WTC11 (cell line): Measurements from ENCODE around the gene CENPB. TPM values are rescaled to one million over a fixed set of nuclear protein-coding genes. Genes with fewer than 3 reads are reported as not detected.
A peak's percentile ranks its signal among the peaks of the same experiment; 100 is the strongest.

ENCODE experiments used
- ATAC-seq: fragments of 200-7000 bp; cut with Tn5 transposase; 2 replicates; pipeline ENCODE4 v1.10.0; 2021; ENCODE audit warnings: mild to moderate bottlenecking, moderate library complexity
- CTCF ChIA-PET: fragments of 300-600 bp; sonication (Branson Sonifier 250); formaldehyde crosslinking; loops from one replicate; lab custom pipeline; 2021; ENCODE audit warnings: antibody characterized with exemption; lab: Charles Lee
- POLR2A ChIA-PET: fragments of 350-600 bp; sonication (Branson Sonifier 250); formaldehyde crosslinking; loops from one replicate; lab custom pipeline; 2021; ENCODE audit warnings: antibody characterized with exemption; lab: Charles Lee
- DNase-seq: peaks from one replicate; pipeline ENCODE4 v3.0.0; 2021; ENCODE audit warnings: low spot score
- H3K27ac Mint-ChIP-seq: 2 replicates; pipeline ENCODE4 v1.8.0; 2021; ENCODE audit warnings: mixed read lengths
- H3K27me3 Mint-ChIP-seq: 2 replicates; pipeline ENCODE4 v1.8.0; 2021; ENCODE audit warnings: low read depth, mild to moderate bottlenecking, moderate library complexity, mixed read lengths
- H3K36me3 Mint-ChIP-seq: 2 replicates; pipeline ENCODE4 v1.8.0; 2021; ENCODE audit warnings: mixed read lengths
- H3K4me1 Mint-ChIP-seq: 2 replicates; pipeline ENCODE4 v1.8.0; 2022; ENCODE audit warnings: mixed read lengths
- H3K4me3 Mint-ChIP-seq: 2 replicates; pipeline ENCODE4 v1.8.0; 2021; ENCODE audit warnings: mild to moderate bottlenecking, moderate library complexity, mixed read lengths
- H3K9me3 Mint-ChIP-seq: 2 replicates; pipeline ENCODE4 v1.8.0; 2021; ENCODE audit warnings: mixed read lengths
- CBFB ChIP-seq: sonication (generic); formaldehyde crosslinking; IDR thresholded peaks from 2 replicates; pipeline ENCODE4 v1.8.1; 2022; ENCODE audit warnings: mild to moderate bottlenecking, low read depth, missing genetic modification reagents
- CREM ChIP-seq: sonication (generic); formaldehyde crosslinking; IDR thresholded peaks from 2 replicates; pipeline ENCODE4 v1.8.1; 2022; ENCODE audit warnings: mild to moderate bottlenecking, missing genetic modification reagents, moderate library complexity
- FOXJ3 ChIP-seq: sonication (generic); formaldehyde crosslinking; IDR thresholded peaks from 2 replicates; pipeline ENCODE4 v1.9.0; 2021; ENCODE audit warnings: missing genetic modification reagents, mild to moderate bottlenecking, borderline replicate concordance
- FOXK1 ChIP-seq: sonication (generic); formaldehyde crosslinking; IDR thresholded peaks from 2 replicates; pipeline ENCODE4 v1.8.0; 2022; ENCODE audit warnings: mild to moderate bottlenecking, moderate library complexity, missing genetic modification reagents
- OVOL2 ChIP-seq: fragments of 250-450 bp; sonication (Bioruptor Pico); IDR thresholded peaks from 2 replicates; pipeline ENCODE4 v1.9.0; 2021; ENCODE audit warnings: mild to moderate bottlenecking, borderline replicate concordance
- SMAD4 ChIP-seq: sonication (generic); formaldehyde crosslinking; IDR thresholded peaks from 2 replicates; pipeline ENCODE4 v1.8.0; 2022; ENCODE audit warnings: mild to moderate bottlenecking, missing genetic modification reagents
- ZNF232 ChIP-seq: sonication (generic); formaldehyde crosslinking; IDR thresholded peaks from 2 replicates; pipeline ENCODE4 v1.8.0; 2022; ENCODE audit warnings: mild to moderate bottlenecking, missing genetic modification reagents
- ZNF317 ChIP-seq: sonication (generic); formaldehyde crosslinking; IDR thresholded peaks from 2 replicates; pipeline ENCODE4 v1.8.1; 2023; ENCODE audit warnings: low read depth, mild to moderate bottlenecking, moderate library complexity, missing genetic modification reagents, borderline replicate concordance
- total RNA-seq: library from RNA; stranded (reverse); gene quantifications from 3 replicates; pipeline ENCODE4 v1.2.3, GENCODE V29; 2021
- TF ChIP-seq, protein P1 (sequence below): sonication (generic); formaldehyde crosslinking; IDR thresholded peaks from 2 replicates; pipeline ENCODE4 v1.8.1; 2022; ENCODE audit warnings: mild to moderate bottlenecking, missing genetic modification reagents, moderate library complexity, borderline replicate concordance
- TF ChIP-seq, protein P2 (sequence below): sonication (generic); formaldehyde crosslinking; IDR thresholded peaks from 2 replicates; pipeline ENCODE4 v1.8.0; 2022; ENCODE audit warnings: mild to moderate bottlenecking, missing genetic modification reagents
- TF ChIP-seq, protein P3 (sequence below): sonication (generic); formaldehyde crosslinking; IDR thresholded peaks from 2 replicates; pipeline ENCODE4 v1.8.0; 2022; ENCODE audit warnings: missing genetic modification reagents
- TF ChIP-seq, protein P4 (sequence below): sonication (generic); formaldehyde crosslinking; IDR thresholded peaks from 2 replicates; pipeline ENCODE4 v1.8.1; 2023; ENCODE audit warnings: mild to moderate bottlenecking, missing genetic modification reagents, moderate library complexity
- TF ChIP-seq, protein P5 (sequence below): fragments of 200-600 bp; IDR thresholded peaks from 2 replicates; pipeline ENCODE4 v1.8.0; 2022; ENCODE audit warnings: antibody characterized with exemption
- TF ChIP-seq, protein P6 (sequence below): sonication (generic); formaldehyde crosslinking; IDR thresholded peaks from 2 replicates; pipeline ENCODE4 v1.8.1; 2022; ENCODE audit warnings: mild to moderate bottlenecking, moderate library complexity, missing genetic modification reagents

Gene CENPB
- total RNA-seq, 1 experiment from 2014 or later, result 58.7 TPM

DNA sequence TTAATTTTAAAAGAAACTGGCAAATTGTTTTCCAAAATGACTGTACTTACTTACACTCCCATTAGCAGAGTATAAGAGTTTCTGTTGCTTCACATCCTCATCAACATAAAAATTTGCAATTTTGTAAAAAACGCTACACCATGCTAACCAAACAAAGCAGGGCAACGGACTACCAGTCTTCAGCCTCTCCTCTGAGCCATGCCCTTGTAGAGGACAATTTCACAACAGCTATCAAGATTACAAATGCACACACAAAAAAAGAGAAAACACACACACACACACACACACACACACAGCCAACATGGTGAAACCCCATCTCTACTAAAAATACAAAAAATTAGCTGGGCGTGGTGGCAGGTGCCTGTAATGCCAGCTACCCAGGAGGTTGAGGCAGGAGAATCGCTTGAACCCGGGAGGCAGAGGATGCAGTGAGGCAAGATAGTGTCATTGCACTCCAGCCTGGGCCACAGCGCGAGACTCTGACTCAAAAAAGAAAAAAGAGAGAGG is 14.9 kb downstream of the CENPB start (continued):
- TF ChIP-seq, protein P1, sequence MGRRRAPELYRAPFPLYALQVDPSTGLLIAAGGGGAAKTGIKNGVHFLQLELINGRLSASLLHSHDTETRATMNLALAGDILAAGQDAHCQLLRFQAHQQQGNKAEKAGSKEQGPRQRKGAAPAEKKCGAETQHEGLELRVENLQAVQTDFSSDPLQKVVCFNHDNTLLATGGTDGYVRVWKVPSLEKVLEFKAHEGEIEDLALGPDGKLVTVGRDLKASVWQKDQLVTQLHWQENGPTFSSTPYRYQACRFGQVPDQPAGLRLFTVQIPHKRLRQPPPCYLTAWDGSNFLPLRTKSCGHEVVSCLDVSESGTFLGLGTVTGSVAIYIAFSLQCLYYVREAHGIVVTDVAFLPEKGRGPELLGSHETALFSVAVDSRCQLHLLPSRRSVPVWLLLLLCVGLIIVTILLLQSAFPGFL (CRISPR knock-in tag), result no peak
- TF ChIP-seq ZNF232 (CRISPR knock-in tag) (no peak), OVOL2 (CRISPR knock-in tag) (no peak), ZNF317 (CRISPR knock-in tag) (no peak), CBFB (no peak), SMAD4 (no peak), FOXJ3 (CRISPR knock-in tag) (no peak), FOXK1 (CRISPR knock-in tag) (no peak), CREM (CRISPR knock-in tag) (no peak)
- TF ChIP-seq, protein P2, sequence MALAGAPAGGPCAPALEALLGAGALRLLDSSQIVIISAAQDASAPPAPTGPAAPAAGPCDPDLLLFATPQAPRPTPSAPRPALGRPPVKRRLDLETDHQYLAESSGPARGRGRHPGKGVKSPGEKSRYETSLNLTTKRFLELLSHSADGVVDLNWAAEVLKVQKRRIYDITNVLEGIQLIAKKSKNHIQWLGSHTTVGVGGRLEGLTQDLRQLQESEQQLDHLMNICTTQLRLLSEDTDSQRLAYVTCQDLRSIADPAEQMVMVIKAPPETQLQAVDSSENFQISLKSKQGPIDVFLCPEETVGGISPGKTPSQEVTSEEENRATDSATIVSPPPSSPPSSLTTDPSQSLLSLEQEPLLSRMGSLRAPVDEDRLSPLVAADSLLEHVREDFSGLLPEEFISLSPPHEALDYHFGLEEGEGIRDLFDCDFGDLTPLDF (CRISPR knock-in tag), result no peak
- TF ChIP-seq, protein P3, sequence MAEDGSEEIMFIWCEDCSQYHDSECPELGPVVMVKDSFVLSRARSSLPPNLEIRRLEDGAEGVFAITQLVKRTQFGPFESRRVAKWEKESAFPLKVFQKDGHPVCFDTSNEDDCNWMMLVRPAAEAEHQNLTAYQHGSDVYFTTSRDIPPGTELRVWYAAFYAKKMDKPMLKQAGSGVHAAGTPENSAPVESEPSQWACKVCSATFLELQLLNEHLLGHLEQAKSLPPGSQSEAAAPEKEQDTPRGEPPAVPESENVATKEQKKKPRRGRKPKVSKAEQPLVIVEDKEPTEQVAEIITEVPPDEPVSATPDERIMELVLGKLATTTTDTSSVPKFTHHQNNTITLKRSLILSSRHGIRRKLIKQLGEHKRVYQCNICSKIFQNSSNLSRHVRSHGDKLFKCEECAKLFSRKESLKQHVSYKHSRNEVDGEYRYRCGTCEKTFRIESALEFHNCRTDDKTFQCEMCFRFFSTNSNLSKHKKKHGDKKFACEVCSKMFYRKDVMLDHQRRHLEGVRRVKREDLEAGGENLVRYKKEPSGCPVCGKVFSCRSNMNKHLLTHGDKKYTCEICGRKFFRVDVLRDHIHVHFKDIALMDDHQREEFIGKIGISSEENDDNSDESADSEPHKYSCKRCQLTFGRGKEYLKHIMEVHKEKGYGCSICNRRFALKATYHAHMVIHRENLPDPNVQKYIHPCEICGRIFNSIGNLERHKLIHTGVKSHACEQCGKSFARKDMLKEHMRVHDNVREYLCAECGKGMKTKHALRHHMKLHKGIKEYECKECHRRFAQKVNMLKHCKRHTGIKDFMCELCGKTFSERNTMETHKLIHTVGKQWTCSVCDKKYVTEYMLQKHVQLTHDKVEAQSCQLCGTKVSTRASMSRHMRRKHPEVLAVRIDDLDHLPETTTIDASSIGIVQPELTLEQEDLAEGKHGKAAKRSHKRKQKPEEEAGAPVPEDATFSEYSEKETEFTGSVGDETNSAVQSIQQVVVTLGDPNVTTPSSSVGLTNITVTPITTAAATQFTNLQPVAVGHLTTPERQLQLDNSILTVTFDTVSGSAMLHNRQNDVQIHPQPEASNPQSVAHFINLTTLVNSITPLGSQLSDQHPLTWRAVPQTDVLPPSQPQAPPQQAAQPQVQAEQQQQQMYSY (CRISPR knock-in tag), result no peak
- TF ChIP-seq, protein P4, sequence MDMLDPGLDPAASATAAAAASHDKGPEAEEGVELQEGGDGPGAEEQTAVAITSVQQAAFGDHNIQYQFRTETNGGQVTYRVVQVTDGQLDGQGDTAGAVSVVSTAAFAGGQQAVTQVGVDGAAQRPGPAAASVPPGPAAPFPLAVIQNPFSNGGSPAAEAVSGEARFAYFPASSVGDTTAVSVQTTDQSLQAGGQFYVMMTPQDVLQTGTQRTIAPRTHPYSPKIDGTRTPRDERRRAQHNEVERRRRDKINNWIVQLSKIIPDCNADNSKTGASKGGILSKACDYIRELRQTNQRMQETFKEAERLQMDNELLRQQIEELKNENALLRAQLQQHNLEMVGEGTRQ (CRISPR knock-in tag), result no peak

DNA sequence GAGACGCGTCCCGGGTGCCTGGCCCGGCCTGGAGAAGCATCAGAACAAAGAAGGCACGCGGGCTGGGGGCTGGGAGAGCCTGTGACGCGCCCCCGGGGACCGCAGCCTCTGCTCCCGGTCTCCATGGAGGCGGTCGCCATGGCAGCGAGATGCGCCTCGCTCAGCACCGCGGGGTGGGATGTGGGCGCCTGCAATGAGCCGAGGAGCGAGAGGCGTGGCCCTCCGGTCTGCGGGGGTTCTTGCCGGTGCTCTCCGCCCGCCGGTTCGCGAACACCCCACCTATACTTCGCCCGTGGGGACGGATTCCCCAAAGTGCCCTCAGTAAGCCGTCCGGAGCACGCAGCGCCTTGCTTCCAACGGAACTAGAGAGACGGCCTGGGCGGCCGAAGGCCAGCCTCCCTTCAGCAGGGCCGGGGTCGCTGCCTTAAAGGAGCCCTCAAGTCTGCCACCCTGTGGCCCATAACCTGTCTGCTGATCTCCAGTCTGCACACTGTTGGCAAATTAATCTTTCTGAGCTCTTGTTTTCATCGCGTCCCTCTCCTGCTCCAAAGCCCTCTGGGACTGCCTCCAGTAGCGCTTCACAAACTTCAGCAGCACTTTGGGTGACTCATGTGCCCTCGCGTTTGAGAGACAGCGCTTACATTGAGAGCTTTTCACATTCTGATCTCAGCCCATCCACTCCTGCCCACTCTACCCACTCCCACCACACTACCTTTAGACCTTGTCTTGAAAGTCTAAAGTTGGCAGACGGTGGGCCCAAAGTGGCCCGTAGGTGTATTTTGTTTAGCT is 18.0 kb downstream of the CENPB start:
- Mint-ChIP-seq H3K27ac (peak overlapping the region; percentile 79; the same call in 1 of the 2 replicates), H3K36me3 (no peaks in the 10 kb centered on the region), H3K27me3 (peaks cover 13% of the 10 kb centered on the region), H3K4me1 (peaks cover 19% of the 10 kb centered on the region), H3K4me3 (peak overlapping the region; percentile 94), H3K9me3 (no peaks in the 10 kb centered on the region)
- peak; percentile 58 for ATAC-seq
- ChIA-PET CTCF (interaction anchor here (0.6 to 8.1 kb wide), 31 partner anchors 8 to 317 kb away, joined by 3 to 195 read pairs (median 5); partner anchors contain the start of genes AP5S1, CENPB, HSPA12B and SPEF1), POLR2A (interaction anchor here (1.2 to 2.3 kb wide), 4 partner anchors 9 to 36 kb away, joined by 3 to 14 read pairs (median 8); partner anchors contain the start of gene HSPA12B)
- peak; percentile 89 for DNase-seq
- TF ChIP-seq, protein P5, sequence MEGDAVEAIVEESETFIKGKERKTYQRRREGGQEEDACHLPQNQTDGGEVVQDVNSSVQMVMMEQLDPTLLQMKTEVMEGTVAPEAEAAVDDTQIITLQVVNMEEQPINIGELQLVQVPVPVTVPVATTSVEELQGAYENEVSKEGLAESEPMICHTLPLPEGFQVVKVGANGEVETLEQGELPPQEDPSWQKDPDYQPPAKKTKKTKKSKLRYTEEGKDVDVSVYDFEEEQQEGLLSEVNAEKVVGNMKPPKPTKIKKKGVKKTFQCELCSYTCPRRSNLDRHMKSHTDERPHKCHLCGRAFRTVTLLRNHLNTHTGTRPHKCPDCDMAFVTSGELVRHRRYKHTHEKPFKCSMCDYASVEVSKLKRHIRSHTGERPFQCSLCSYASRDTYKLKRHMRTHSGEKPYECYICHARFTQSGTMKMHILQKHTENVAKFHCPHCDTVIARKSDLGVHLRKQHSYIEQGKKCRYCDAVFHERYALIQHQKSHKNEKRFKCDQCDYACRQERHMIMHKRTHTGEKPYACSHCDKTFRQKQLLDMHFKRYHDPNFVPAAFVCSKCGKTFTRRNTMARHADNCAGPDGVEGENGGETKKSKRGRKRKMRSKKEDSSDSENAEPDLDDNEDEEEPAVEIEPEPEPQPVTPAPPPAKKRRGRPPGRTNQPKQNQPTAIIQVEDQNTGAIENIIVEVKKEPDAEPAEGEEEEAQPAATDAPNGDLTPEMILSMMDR, result peak; percentile 30; the same call in 1 of the 2 replicates
- TF ChIP-seq, protein P6, sequence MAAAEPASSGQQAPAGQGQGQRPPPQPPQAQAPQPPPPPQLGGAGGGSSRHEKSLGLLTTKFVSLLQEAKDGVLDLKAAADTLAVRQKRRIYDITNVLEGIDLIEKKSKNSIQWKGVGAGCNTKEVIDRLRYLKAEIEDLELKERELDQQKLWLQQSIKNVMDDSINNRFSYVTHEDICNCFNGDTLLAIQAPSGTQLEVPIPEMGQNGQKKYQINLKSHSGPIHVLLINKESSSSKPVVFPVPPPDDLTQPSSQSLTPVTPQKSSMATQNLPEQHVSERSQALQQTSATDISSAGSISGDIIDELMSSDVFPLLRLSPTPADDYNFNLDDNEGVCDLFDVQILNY, result no peak
- TF ChIP-seq, protein P2 (CRISPR knock-in tag), result no peak
